Stimulated activated CD8-positive, alpha-beta memory T cell treated with anti-CD3 and anti-CD28 coated beads, Interleukin-7, amount 100 ng/mL, for 48 hours (primary cell): ENCODE data around the gene RLF.

Experiments
- DNase-seq, 2 donors: peaks; one replicate each; pipeline ENCODE4 v3.0.0-alpha.2; 2020; ENCODE audit warnings: low read depth in 1 of 2; ENCODE audit errors: extremely low read depth in 1 of 2

RLF gene, protein sequence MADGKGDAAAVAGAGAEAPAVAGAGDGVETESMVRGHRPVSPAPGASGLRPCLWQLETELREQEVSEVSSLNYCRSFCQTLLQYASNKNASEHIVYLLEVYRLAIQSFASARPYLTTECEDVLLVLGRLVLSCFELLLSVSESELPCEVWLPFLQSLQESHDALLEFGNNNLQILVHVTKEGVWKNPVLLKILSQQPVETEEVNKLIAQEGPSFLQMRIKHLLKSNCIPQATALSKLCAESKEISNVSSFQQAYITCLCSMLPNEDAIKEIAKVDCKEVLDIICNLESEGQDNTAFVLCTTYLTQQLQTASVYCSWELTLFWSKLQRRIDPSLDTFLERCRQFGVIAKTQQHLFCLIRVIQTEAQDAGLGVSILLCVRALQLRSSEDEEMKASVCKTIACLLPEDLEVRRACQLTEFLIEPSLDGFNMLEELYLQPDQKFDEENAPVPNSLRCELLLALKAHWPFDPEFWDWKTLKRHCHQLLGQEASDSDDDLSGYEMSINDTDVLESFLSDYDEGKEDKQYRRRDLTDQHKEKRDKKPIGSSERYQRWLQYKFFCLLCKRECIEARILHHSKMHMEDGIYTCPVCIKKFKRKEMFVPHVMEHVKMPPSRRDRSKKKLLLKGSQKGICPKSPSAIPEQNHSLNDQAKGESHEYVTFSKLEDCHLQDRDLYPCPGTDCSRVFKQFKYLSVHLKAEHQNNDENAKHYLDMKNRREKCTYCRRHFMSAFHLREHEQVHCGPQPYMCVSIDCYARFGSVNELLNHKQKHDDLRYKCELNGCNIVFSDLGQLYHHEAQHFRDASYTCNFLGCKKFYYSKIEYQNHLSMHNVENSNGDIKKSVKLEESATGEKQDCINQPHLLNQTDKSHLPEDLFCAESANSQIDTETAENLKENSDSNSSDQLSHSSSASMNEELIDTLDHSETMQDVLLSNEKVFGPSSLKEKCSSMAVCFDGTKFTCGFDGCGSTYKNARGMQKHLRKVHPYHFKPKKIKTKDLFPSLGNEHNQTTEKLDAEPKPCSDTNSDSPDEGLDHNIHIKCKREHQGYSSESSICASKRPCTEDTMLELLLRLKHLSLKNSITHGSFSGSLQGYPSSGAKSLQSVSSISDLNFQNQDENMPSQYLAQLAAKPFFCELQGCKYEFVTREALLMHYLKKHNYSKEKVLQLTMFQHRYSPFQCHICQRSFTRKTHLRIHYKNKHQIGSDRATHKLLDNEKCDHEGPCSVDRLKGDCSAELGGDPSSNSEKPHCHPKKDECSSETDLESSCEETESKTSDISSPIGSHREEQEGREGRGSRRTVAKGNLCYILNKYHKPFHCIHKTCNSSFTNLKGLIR (N-terminal part only)

DNA sequence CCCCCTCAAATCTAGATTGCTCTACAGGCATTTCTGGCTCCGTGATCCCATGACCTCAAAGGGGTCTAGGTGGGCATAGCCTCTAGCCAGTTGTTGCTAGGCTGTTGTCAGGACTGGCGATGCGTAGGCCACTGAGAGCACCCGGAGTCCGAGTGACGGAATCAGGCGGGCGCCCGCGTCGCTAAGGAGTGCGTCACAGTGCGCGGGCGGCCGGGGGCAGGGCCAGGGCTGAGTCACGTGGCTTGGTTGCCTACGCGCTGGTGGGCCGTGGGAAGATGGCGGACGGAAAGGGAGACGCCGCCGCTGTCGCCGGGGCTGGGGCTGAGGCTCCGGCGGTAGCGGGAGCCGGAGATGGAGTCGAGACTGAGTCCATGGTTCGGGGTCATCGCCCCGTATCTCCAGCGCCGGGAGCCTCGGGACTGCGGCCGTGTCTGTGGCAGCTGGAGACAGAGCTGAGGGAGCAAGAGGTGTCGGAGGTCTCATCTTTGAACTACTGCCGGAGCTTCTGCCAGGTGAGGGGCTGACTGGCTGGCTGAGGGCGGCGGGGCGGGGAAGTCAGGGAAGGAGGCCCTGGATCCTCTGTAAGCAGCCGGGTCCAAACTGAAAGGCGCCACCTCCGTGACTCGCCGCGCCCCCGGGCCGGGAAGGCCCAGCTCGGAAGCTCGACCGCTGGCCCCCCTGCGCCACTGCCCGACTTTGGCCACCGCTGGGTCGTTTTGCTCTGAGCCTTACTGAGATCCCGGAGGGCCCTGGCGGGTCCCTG is at the start of gene RLF:
Gene RLF, plus strand, starts transcription at position 263 of the 763 bp plus-strand sequence. Its CDS starts 13 bp downstream, at position 276.
- peak; percentile 90 to 91 for DNase-seq

- no peak for DNase-seq
These were observed 46.8 kb upstream of the RLF start for GRCh38 chr1:40114400-40114799.

GRCh38 chr1:40120128-40120527 is 41.1 kb upstream of the RLF start:
- DNase-seq: no peak

GRCh38 chr1:40122855-40123254 is 38.3 kb upstream of the RLF start:
- no peak for DNase-seq

GRCh38 chr1:40130892-40131291 is 30.3 kb upstream of the RLF start:
- no peak for DNase-seq

DNA sequence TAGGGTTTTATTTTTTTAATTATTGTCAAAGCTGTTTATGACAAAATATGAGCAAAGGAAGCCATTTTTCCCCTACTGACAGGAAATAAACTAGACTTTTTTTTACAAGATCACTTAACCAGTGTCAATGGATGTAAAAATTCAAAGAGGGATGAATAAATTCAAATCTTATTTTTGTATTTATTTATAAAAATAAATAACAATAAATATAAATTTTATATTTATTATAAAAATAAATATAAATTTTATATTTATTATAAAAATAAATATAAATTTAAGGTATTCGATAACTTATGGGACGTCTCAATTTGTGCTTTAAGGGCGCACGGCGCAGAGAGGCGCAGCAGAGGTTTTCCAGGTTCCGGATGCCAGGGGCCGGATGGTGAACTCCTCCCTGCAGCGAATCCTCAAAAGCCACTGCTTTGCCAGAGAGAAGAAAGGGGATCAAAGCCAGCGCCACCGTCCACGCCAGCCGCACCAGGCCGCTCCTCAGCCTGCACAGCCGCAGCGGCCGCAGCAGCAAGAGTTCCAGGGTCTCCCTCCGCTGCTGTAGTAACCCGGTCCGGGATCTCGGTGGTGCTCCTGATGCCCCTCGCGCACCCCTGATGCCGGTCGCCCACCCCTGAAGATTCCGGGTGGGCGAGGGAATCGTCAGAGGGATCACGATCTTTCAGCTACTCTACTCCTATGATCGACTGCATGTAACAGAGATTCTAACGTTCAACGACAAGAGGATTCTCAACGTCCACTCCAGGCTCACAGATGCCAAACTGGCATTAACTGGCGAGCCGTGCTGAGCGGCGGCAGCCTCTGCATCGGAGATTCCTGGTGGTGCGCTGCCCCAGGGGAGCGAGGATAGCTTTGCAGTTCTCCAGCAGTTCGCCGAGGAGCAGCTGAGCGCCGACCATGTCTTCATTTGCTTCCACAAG is 28.5 kb upstream of the RLF start:
- no peak for DNase-seq

DNA sequence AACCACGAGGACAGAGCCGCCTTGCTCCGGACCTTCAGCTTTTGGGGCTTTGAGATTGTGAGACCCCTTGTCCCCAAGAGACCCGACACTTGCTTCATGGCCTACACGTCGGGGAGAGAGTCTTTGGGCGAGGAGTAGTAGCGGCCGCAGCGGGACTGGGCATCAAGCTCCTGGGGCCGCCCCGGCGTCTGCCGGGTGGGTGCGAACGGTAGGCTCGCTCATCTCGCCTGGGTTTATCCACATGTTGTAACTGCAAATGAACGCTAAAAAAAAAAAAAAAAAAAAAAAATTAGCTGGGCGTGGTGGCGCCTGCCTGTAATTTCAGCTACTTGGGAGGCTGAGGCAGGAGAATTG is 27.9 kb upstream of the RLF start:
- no peak for DNase-seq

- DNase-seq: no peak
These were observed 27.3 kb upstream of the RLF start for GRCh38 chr1:40133839-40134238.

DNA sequence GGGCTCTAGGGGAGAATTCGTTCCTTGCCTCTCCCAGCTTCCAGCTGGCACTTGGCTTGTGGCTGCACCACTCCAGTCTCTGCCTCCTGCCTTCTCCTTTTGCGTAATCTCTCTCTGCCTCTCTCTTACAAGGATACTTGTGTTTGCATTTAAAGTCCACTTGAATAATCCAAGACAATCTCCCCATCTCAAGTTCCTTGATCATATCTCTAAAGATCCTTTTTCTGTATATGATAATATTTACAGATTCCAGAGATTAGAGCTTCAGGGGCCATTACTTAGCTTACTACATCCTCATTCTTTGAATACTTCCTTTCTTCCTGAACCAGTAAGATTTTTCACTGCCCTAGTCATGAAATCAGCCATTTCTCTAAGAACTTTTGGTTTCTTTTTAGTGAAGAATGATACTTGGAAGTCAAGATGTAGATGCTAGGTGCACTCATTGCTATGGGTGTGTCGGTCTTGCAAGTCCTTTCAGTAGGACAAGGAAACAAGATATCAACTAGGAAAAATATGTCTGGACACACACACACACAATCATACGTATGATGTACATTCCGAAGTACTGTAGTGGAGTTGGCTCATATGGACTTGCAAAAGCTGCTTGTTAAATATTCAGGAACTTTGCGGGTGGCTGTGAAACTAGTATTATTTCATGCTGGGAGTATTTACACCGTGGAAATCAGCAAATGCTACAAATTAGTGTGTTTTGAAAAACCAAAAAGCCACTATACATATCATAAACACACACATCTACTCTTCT is 20.8 kb upstream of the RLF start:
- DNase-seq: no peak

GRCh38 chr1:40141878-40142535 is 19.2 kb upstream of the RLF start:
- DNase-seq: no peak

DNA sequence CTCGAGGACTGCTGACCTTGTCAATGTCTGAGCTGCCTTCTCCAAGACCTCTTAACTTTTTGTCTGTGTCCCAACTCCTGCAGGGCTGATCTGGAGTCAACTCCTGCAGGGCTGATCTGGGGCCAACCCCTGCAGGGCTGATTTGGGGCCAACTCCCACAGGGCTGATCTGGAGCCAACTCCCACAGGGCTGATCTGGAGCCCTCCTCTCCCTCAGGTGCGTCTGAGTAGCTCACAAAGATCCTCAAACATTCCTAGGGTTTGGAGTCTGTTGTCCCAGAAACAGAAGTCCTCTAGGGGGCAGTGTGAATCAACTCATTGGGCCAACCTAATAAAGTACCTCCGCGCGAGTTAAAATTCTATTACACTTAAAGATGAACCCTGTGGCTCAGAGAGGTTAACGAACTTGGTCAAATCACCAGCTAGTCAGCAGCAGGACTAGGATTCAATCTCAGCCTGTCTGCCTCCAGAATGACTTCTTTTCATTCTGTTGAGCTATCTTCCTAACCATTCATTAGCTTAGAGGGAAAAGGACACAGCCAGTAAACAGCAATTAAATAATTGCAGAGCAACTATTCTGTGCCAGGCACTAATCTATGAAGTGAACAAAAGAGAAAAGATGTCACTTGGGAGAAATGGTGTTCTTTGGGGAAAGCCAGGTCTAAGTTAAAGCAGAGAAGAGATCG is 17.2 kb upstream of the RLF start:
- DNase-seq: peak; percentile 9 to 22

DNA sequence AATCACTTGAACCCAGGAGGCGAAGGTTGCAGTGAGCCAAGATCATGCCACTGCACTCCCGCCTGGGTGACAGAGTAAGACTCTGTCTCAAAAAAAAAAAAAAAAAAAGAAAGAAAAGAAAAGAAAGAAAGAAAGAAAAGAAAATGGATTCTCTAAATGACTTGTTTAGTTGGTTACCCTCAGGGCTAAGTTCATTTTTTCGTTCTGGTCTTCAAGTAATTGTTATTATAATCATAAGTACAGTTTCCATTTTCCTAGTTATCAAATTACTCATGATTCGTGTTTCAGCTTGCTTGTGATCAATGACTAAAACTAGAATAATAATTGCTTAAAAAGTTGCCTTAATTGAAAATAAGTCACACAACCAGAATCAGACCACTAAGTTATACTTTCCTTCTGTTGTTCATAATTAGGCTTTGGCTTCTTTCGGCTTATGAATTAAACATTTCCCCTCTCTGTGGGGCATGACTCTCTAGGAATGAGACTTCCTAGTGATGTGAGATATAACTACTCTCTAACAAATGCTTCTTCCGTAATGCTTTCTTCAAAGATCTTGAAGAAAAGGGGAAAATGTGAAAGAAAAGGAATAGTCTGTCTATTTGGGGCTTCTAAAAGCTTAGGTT is 9.6 kb upstream of the RLF start:
- DNase-seq: no peak

DNA sequence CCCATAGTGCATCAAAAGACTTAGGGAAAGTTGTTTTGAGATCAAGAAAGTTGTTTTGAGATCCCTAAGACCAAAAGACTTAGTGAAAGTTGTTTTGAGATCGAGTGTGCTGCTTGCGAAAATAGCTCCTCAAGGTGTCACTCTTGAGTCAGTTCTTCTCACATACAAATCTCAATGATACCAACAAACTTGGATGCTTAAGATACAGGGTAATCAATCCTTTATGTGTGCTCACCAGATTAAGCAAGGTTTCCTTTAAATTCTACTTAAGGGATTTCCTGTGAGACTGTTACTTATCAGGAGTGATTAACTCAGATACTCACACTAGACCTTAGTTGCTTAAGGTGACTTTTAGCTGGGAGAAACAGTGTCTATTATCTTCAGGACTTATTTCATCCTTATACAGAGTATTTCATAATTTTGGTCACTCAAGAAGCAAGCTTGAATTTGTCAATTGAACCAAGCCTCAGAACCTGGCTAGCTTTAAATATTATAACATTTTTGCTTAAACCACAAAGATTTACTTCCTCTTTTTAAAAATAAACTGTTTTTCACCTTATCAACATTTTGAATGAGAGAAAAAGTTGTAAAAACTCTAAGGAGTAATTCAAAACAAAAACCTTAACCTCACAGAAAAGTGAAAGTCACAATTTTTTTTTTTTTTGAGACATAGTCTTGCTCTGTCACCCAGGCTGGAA is 8.0 kb upstream of the RLF start:
- DNase-seq: no peak

DNA sequence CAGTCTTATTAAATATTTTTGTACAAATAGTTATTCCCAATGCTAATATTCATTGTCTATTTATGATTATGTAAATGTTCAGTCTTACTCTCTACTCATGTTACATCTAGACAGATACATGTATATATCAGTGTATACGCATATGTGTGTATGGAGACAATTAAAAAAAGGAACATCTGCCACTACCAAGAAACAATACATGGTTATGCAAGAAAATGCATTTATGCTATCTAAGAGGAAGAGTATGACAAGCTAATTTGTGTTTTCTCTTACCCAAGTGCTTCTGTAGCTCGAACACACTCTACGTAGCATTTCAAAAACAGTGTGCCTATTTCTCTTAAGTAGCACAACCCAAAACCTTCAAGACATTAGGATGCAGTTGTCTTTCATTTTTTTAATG is 6.1 kb upstream of the RLF start:
- no peak for DNase-seq

DNA sequence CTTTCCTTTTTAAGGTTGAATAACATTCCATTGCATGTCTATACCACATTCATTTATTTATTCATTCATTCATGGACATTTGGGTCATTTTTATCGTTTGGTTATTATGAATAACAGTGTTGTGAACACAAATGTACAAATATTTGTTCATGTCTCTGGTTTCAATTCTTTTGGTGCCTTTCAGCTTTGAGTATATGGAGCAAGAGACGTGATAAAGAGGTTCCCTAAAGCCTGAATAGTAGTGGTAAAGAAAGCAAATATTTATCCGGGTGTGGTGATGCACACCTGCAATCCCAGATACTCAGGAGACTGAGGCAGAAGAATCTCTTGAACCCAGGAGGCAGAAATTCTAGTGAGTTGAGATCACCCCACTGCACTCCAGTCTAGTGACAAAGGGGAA is 5.3 kb upstream of the RLF start:
- no peak for DNase-seq

DNA sequence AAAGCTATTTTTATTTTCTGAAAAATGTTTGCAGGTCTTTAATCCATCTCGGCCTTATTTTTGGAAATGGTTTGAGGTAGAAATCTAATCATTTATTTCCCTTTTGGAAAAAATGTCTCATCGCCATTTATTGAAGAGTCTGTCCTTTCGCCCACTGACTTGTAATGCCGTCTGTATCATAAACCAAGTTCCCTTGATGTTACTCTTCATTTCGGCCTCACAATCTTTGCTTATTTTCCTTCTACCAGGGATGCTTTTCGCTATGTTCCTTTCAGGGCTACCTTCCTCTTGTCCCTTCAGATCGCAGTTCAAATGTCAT is 422 bp upstream of the RLF start:
- no peak for DNase-seq
